ENCODE data around the gene IFT27.

DNA sequence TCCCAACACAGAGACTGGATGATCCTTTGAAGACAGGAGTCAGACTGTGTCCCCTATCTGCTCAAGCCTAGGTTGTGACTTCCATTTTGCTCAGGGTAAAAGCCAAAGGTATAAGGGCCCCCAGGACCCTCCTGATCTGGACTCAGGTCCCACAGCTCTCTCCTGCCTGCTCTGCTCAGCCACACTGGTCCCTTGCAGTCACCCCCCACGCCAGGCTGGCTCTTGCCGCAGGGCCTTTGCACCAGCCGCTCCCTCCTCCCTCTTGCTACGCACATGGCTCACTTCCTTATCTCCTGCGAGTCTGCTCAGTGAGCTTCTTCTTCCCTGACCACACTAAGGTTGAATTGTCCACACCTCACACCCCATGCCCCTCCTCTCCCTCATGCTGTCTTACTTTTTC is 44.0 kb downstream of the IFT27 start:
- TF ChIP-seq POLR2A (IDR thresholded peaks at IDR 0.05; ENCODE audit: low read length) (no peak), GATA1 (IDR thresholded peaks at IDR 0.05; ENCODE audit: low read depth, low read length) (no peak)
